Neural cell (in vitro differentiated cells): ENCODE results near the gene C1orf115. TPM values are rescaled to one million over a fixed set of nuclear protein-coding genes. Genes with fewer than 3 reads are reported as not detected.

Source experiments
- H2AFZ ChIP-seq: fragments of 200-600, 300-800 bp; sonication (generic), shearing (Covaris generic); 2 replicates; pipeline ENCODE4 v1.6.0; 2014; ENCODE audit warnings: low read depth, mild to moderate bottlenecking, antibody characterized with exemption, low read length, moderate library complexity
- H3F3A ChIP-seq: fragments of 200-600 bp; shearing (Covaris generic); 2 replicates; pipeline ENCODE4 v1.6.1; 2016; ENCODE audit warnings: mild to moderate bottlenecking, moderate library complexity, mixed read lengths, antibody characterized with exemption, low read length; ENCODE audit not compliant: insufficient read depth, poor library complexity, severe bottlenecking
- H3K27ac ChIP-seq: fragments of 200-600, 300-800 bp; sonication (generic), shearing (Covaris generic); 2 replicates; pipeline ENCODE4 v1.5.1; 2014; ENCODE audit warnings: mild to moderate bottlenecking, low read length, moderate library complexity
- H3K27me3 ChIP-seq: fragments of 300-800, 200-600 bp; sonication (generic), shearing (Covaris generic); 2 replicates; pipeline ENCODE4 v1.6.0; 2014; ENCODE audit warnings: mild to moderate bottlenecking, low read depth, low read length, moderate library complexity; ENCODE audit not compliant: insufficient read depth
- H3K36me3 ChIP-seq: fragments of 300-800, 200-600 bp; sonication (generic), shearing (Covaris generic); 2 replicates; pipeline ENCODE4 v1.5.1; 2014; ENCODE audit warnings: mild to moderate bottlenecking, antibody characterized with exemption, low read length, moderate library complexity; ENCODE audit not compliant: insufficient read depth
- H3K4me2 ChIP-seq: fragments of 300-800, 200-600 bp; sonication (generic), shearing (Covaris generic); 2 replicates; pipeline ENCODE4 v1.6.0; 2014; ENCODE audit warnings: mild to moderate bottlenecking, low read length
- H3K4me3 ChIP-seq: fragments of 300-800, 200-600 bp; sonication (generic), shearing (Covaris generic); 2 replicates; pipeline ENCODE4 v1.5.1; 2014; ENCODE audit warnings: mild to moderate bottlenecking, low read length, moderate library complexity
- H3K79me2 ChIP-seq: fragments of 200-600 bp; shearing (Covaris generic); replicated peaks from 2 replicates; pipeline ENCODE4 v1.6.0; 2014; ENCODE audit warnings: mild to moderate bottlenecking, low read length, moderate library complexity; ENCODE audit not compliant: insufficient read depth
- H3K9ac ChIP-seq: fragments of 300-800, 200-600 bp; sonication (generic), shearing (Covaris generic); 2 replicates; pipeline ENCODE4 v1.6.1; 2016; ENCODE audit warnings: mild to moderate bottlenecking, low read length, mixed read lengths
- H3K9me2 ChIP-seq: fragments of 200-600 bp; shearing (Covaris generic); 2 replicates; pipeline ENCODE4 v1.6.1; 2016; ENCODE audit warnings: mild to moderate bottlenecking, low read length, mixed read lengths; ENCODE audit not compliant: insufficient read depth
- H3K9me3 ChIP-seq: fragments of 200-600, 300-800 bp; sonication (generic), shearing (Covaris generic); 2 replicates; pipeline ENCODE4 v1.6.1; 2016; ENCODE audit warnings: mild to moderate bottlenecking, mixed run types, low read length, moderate library complexity, mixed read lengths
- H4K20me1 ChIP-seq: fragments of 200-600 bp; shearing (Covaris generic); 2 replicates; pipeline ENCODE4 v1.6.1; 2016; ENCODE audit warnings: mild to moderate bottlenecking, mixed run types; ENCODE audit not compliant: insufficient read depth
- EP300 ChIP-seq: fragments of 450-650 bp; conservative IDR thresholded peaks from 2 replicates; pipeline ENCODE4 v1.6.1; 2014; ENCODE audit warnings: antibody characterized with exemption, mild to moderate bottlenecking, moderate library complexity; ENCODE audit not compliant: poor library complexity, severe bottlenecking
- EZH2 ChIP-seq: fragments of 200-600, 300-800 bp; shearing (Covaris generic), sonication (generic); IDR thresholded peaks from 2 replicates; pipeline ENCODE4 v1.6.1; 2014; ENCODE audit warnings: antibody characterized with exemption, low read length, borderline replicate concordance, mild to moderate bottlenecking; ENCODE audit not compliant: insufficient read depth, poor library complexity, severe bottlenecking
- MXI1 ChIP-seq: fragments of 450-650 bp; conservative IDR thresholded peaks from 2 replicates; pipeline ENCODE4 v1.6.1; 2014; ENCODE audit warnings: antibody characterized with exemption, mild to moderate bottlenecking; ENCODE audit not compliant: poor library complexity, severe bottlenecking
- POLR2AphosphoS5 ChIP-seq: IDR thresholded peaks from 2 replicates; pipeline ENCODE4 v1.6.1; 2012
- RAD21 ChIP-seq: fragments of 450-650 bp; conservative IDR thresholded peaks from 2 replicates; pipeline ENCODE4 v1.6.1; 2014; ENCODE audit warnings: antibody characterized with exemption, mild to moderate bottlenecking, moderate library complexity
- SMC3 ChIP-seq: fragments of 450-650 bp; conservative IDR thresholded peaks from 2 replicates; pipeline ENCODE4 v1.6.1; 2014; ENCODE audit warnings: antibody characterized with exemption, mild to moderate bottlenecking, moderate library complexity; ENCODE audit not compliant: poor library complexity
- TAF1 ChIP-seq: IDR thresholded peaks from 2 replicates; pipeline ENCODE4 v1.6.1; 2012; ENCODE audit warnings: low read depth
- polyA plus RNA-seq: library from polyadenylated mRNA; depleted of rRNA; stranded (reverse); fragments of >200 nt; gene quantifications from 2 replicates; pipeline ENCODE4 v1.2.3, GENCODE V29; 2014
- TF ChIP-seq, protein P1 (sequence below): fragments of 450-650 bp; IDR thresholded peaks from 2 replicates; pipeline ENCODE4 v1.5.1; 2014; ENCODE audit warnings: antibody characterized with exemption, mild to moderate bottlenecking, moderate library complexity; ENCODE audit not compliant: poor library complexity, severe bottlenecking
- TF ChIP-seq, protein P2 (sequence below): IDR thresholded peaks from 2 replicates; pipeline ENCODE4 v1.6.1; 2012; ENCODE audit warnings: borderline replicate concordance

Gene C1orf115
- polyA plus RNA-seq, 1 donor from 2014 or later = 0.88 TPM

GRCh38 chr1:220669005-220669404, 21.2 kb upstream of the C1orf115 start:
- no peak overlapping the region for H3K27ac ChIP-seq
- no peaks in the 10 kb centered on the region for H3K9me2 ChIP-seq
- H4K20me1 ChIP-seq = no peaks in the 10 kb centered on the region
- H3K4me3 ChIP-seq = no peak overlapping the region
- H3K9ac ChIP-seq = no peak overlapping the region
- no peak overlapping the region for H3K4me2 ChIP-seq
- H3K9me3 ChIP-seq = no peaks in the 10 kb centered on the region
- H3F3A ChIP-seq = no peaks in the 10 kb centered on the region
- TF ChIP-seq EZH2 (no peak), TAF1 (no peak), SMC3 (no peak), MXI1 (no peak), RAD21 (no peak), EP300 (no peak), POLR2AphosphoS5 (no peak)
- TF ChIP-seq, protein P1, sequence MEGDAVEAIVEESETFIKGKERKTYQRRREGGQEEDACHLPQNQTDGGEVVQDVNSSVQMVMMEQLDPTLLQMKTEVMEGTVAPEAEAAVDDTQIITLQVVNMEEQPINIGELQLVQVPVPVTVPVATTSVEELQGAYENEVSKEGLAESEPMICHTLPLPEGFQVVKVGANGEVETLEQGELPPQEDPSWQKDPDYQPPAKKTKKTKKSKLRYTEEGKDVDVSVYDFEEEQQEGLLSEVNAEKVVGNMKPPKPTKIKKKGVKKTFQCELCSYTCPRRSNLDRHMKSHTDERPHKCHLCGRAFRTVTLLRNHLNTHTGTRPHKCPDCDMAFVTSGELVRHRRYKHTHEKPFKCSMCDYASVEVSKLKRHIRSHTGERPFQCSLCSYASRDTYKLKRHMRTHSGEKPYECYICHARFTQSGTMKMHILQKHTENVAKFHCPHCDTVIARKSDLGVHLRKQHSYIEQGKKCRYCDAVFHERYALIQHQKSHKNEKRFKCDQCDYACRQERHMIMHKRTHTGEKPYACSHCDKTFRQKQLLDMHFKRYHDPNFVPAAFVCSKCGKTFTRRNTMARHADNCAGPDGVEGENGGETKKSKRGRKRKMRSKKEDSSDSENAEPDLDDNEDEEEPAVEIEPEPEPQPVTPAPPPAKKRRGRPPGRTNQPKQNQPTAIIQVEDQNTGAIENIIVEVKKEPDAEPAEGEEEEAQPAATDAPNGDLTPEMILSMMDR = no peak
- H3K79me2 ChIP-seq = no peaks in the 10 kb centered on the region
- no peak overlapping the region for H2AFZ ChIP-seq
- H3K27me3 ChIP-seq = no peaks in the 10 kb centered on the region
- no peaks in the 10 kb centered on the region for H3K36me3 ChIP-seq

DNA sequence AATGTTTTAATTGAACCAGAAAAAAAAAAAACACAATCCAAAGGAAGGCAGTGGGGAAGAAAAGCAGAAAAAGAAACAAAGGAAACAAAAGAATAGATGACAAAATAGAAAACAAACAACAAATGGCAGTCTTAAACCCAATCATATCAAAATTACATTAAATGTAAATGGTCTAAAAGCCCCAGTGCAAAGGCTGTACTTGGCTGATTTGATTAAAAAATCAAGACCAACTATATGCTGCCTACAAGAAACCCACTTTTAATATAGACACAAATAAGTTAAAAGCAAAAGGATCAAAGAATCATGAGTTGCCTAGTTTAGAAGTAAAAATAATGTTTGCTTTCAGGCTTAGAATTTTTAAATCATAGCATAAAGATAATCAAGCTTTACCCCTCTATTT, 19.8 kb upstream of the C1orf115 start:
- no peak overlapping the region for H3K4me2 ChIP-seq
- H3K9me2 ChIP-seq = no peaks in the 10 kb centered on the region
- H3K9ac ChIP-seq = no peak overlapping the region
- H2AFZ ChIP-seq = no peak overlapping the region
- H3K79me2 ChIP-seq = no peaks in the 10 kb centered on the region
- TF ChIP-seq, protein P2, sequence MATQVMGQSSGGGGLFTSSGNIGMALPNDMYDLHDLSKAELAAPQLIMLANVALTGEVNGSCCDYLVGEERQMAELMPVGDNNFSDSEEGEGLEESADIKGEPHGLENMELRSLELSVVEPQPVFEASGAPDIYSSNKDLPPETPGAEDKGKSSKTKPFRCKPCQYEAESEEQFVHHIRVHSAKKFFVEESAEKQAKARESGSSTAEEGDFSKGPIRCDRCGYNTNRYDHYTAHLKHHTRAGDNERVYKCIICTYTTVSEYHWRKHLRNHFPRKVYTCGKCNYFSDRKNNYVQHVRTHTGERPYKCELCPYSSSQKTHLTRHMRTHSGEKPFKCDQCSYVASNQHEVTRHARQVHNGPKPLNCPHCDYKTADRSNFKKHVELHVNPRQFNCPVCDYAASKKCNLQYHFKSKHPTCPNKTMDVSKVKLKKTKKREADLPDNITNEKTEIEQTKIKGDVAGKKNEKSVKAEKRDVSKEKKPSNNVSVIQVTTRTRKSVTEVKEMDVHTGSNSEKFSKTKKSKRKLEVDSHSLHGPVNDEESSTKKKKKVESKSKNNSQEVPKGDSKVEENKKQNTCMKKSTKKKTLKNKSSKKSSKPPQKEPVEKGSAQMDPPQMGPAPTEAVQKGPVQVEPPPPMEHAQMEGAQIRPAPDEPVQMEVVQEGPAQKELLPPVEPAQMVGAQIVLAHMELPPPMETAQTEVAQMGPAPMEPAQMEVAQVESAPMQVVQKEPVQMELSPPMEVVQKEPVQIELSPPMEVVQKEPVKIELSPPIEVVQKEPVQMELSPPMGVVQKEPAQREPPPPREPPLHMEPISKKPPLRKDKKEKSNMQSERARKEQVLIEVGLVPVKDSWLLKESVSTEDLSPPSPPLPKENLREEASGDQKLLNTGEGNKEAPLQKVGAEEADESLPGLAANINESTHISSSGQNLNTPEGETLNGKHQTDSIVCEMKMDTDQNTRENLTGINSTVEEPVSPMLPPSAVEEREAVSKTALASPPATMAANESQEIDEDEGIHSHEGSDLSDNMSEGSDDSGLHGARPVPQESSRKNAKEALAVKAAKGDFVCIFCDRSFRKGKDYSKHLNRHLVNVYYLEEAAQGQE = no peak
- no peaks in the 10 kb centered on the region for H4K20me1 ChIP-seq
- H3K4me3 ChIP-seq = no peak overlapping the region
- no peaks in the 10 kb centered on the region for H3K36me3 ChIP-seq
- H3K27ac ChIP-seq = no peak overlapping the region
- no peaks in the 10 kb centered on the region for H3F3A ChIP-seq
- H3K27me3 ChIP-seq = no peaks in the 10 kb centered on the region
- no peaks in the 10 kb centered on the region for H3K9me3 ChIP-seq

GRCh38 chr1:220673921-220674320, 16.2 kb upstream of the C1orf115 start:
- Histone ChIP-seq H3K79me2 (no peaks in the 10 kb centered on the region), H3K4me2 (no peak overlapping the region), H4K20me1 (no peaks in the 10 kb centered on the region), H3K27ac (no peak overlapping the region), H2AFZ (no peak overlapping the region), H3K27me3 (no peaks in the 10 kb centered on the region), H3K9me2 (no peaks in the 10 kb centered on the region), H3K36me3 (no peaks in the 10 kb centered on the region), H3F3A (no peaks in the 10 kb centered on the region), H3K4me3 (no peak overlapping the region), H3K9ac (no peak overlapping the region), H3K9me3 (no peaks in the 10 kb centered on the region)
- TF ChIP-seq RAD21 (no peak), EP300 (no peak), EZH2 (no peak), TAF1 (no peak)
